ENCODE results near the gene IFNL3. TPM values are rescaled to one million over a fixed set of nuclear protein-coding genes. Genes with fewer than 3 reads are reported as not detected.
"Not testable (repeated sequence)": the region's sequence is repeated elsewhere in the genome, so short reads cannot be mapped to it uniquely, and the experiment has no call there.

Gene IFNL3
- not detected in 2 replicates for total RNA-seq (2014; rRNA removed)
- Bru-seq, nascent RNA, result not detected
- not detected for BruChase-seq, experiment 1, labeled RNA remaining after a 6-hour chase
- BruChase-seq, experiment 2, labeled RNA remaining after a 2-hour chase, result not detected
- long read RNA-seq, result 0 reads

DNA sequence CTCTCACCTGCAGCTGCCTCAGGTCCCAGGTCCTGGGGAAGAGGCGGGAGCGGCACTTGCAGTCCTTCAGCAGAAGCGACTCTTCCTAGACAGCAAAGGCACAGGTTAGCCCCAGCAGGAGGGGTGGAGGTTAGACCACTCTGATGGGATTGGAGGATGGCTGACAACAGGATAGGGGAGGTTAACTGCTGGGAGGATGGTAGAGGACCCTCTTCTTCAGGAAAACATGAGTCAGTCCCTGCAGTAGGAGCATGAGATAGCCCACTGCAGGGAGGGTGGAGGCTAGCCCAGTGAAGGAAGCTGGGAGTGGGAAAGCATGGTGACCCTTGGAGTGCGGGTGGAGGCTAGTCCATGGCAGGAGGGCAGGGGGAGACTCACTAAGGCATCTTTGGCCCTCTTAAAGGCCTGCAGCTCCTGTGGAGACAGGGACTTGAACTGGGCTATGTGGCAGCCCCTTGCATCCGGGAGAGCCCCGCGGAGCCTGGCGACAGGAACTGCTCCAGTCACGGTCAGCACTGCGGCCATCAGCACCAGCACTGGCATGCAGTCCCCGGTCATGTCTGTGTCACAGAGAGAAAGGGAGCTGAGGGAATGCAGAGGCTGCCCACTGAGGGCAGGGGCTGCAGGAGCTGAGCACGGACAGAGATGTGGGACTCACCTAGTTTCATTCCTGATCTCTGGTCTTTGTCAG is at the start of gene IFNL3:
TSS of gene IFNL3 (minus strand) at position 597 of the 691 bp plus-strand sequence. CDS start at position 558, 39 bp downstream.
- H3K9me2 ChIP-seq (replicated peaks; ENCODE audit: low read length); H2AFZ ChIP-seq (ENCODE audit: low read length); H3K27me3 ChIP-seq (ENCODE audit: low read length); H3K4me3 ChIP-seq (ENCODE audit: low read length); H3K9me3 ChIP-seq (ENCODE audit: low read length); BruUV-seq (replicated peaks); ATAC-seq; H3K79me2 ChIP-seq (ENCODE audit: low read length); H3K9ac ChIP-seq (ENCODE audit: low read length); H3F3A ChIP-seq (ENCODE audit: low read length, unreplicated experiment); H3K4me1 ChIP-seq (ENCODE audit: insufficient read depth, low read length); intact Hi-C loops (cut with micrococcal nuclease); H3K4me2 ChIP-seq (ENCODE audit: low read length); H3K36me3 ChIP-seq (ENCODE audit: low read depth, low read length); DNase-seq; H3K27ac ChIP-seq (ENCODE audit: low read length); POLR2A ChIA-PET (ENCODE audit: unreplicated experiment); H4K20me1 ChIP-seq (ENCODE audit: low read length); CTCF ChIA-PET: not testable (repeated sequence)

DNA sequence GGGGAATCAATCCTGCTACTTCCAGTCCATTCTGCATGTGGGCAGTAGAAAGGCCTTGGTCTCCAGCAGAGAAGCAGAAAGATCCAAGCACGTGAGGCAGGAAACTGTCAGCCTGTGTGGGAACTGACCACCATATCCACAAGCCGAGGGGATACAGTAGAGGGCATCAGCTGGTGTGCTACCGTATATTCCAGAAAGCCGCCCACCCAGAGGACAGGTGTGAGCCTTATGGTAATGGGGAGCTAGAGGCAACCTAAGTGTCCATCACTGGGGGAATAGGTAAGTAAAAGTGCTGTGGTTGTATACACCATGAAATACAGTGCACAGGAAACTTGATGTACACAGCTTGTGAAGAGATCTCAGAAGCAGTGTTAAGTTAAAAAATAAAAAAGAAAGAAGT is 48.6 kb upstream of the IFNL3 start:
- no peak for TF ChIP-seq EZH2phosphoT487 (IDR thresholded peaks at IDR 0.05; ENCODE audit: borderline replicate concordance, low read length)
- TF ChIP-seq EZH2 (IDR thresholded peaks at IDR 0.05; ENCODE audit: low read length, unreplicated experiment), result no peak
- TF ChIP-seq, protein P1, sequence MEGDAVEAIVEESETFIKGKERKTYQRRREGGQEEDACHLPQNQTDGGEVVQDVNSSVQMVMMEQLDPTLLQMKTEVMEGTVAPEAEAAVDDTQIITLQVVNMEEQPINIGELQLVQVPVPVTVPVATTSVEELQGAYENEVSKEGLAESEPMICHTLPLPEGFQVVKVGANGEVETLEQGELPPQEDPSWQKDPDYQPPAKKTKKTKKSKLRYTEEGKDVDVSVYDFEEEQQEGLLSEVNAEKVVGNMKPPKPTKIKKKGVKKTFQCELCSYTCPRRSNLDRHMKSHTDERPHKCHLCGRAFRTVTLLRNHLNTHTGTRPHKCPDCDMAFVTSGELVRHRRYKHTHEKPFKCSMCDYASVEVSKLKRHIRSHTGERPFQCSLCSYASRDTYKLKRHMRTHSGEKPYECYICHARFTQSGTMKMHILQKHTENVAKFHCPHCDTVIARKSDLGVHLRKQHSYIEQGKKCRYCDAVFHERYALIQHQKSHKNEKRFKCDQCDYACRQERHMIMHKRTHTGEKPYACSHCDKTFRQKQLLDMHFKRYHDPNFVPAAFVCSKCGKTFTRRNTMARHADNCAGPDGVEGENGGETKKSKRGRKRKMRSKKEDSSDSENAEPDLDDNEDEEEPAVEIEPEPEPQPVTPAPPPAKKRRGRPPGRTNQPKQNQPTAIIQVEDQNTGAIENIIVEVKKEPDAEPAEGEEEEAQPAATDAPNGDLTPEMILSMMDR (conservative IDR thresholded peaks at IDR 0.05; ENCODE audit: low read depth, low read length), result no peak
- BruUV-seq (replicated peaks), result no TSS peak

GRCh38 chr19:39284032-39284431 is 39.2 kb upstream of the IFNL3 start:
- Histone ChIP-seq H3K9me2 (replicated peaks; ENCODE audit: low read length) (no peaks in the 10 kb centered on the region), H3K4me3 (ENCODE audit: low read length) (no peak overlapping the region), H3K9ac (ENCODE audit: low read length) (no peak overlapping the region), H2AFZ (ENCODE audit: low read length) (no peak overlapping the region), H3K27ac (ENCODE audit: low read length) (no peak overlapping the region), H3K79me2 (ENCODE audit: low read length) (no peaks in the 10 kb centered on the region), H3K36me3 (ENCODE audit: low read depth, low read length) (no peaks in the 10 kb centered on the region; the same call in 1 of the 2 replicates), H3K27me3 (ENCODE audit: low read length) (no peaks in the 10 kb centered on the region), H3K4me1 (ENCODE audit: insufficient read depth, low read length) (no peaks in the 10 kb centered on the region), H3K4me2 (ENCODE audit: low read length) (no peak overlapping the region), H3K9me3 (ENCODE audit: low read length) (peaks cover 4% of the 10 kb centered on the region; the same call in 1 of the 2 replicates), H4K20me1 (ENCODE audit: low read length) (no peaks in the 10 kb centered on the region), H3F3A (ENCODE audit: low read length, unreplicated experiment) (no peaks in the 10 kb centered on the region)
- intact Hi-C loops (cut with micrococcal nuclease), result no loop called here
- BruUV-seq (replicated peaks), result no TSS peak
- POLR2A ChIA-PET (ENCODE audit: unreplicated experiment), result no interaction called here
- CTCF ChIA-PET, result no interaction called here
- TF ChIP-seq EZH2phosphoT487 (IDR thresholded peaks at IDR 0.05; ENCODE audit: borderline replicate concordance, low read length) (no peak), EZH2 (IDR thresholded peaks at IDR 0.05; ENCODE audit: low read length, unreplicated experiment) (no peak)
- TF ChIP-seq, protein P1 (conservative IDR thresholded peaks at IDR 0.05; ENCODE audit: low read depth, low read length), result no peak
- no peak for ATAC-seq
- no peak for DNase-seq

More for the DNA sequence above, 48.6 kb upstream of the IFNL3 start:
- Histone ChIP-seq H3K4me1 (ENCODE audit: insufficient read depth, low read length) (no peaks in the 10 kb centered on the region), H3K27ac (ENCODE audit: low read length) (no peak overlapping the region), H3K9me2 (replicated peaks; ENCODE audit: low read length) (no peaks in the 10 kb centered on the region), H3K9ac (ENCODE audit: low read length) (no peak overlapping the region), H2AFZ (ENCODE audit: low read length) (no peak overlapping the region), H3K36me3 (ENCODE audit: low read depth, low read length) (no peaks in the 10 kb centered on the region), H3K79me2 (ENCODE audit: low read length) (no peaks in the 10 kb centered on the region), H3F3A (ENCODE audit: low read length, unreplicated experiment) (no peaks in the 10 kb centered on the region), H3K4me3 (ENCODE audit: low read length) (no peak overlapping the region), H3K9me3 (ENCODE audit: low read length) (no peaks in the 10 kb centered on the region), H3K27me3 (ENCODE audit: low read length) (no peaks in the 10 kb centered on the region), H4K20me1 (ENCODE audit: low read length) (no peaks in the 10 kb centered on the region), H3K4me2 (ENCODE audit: low read length) (no peak overlapping the region)
- intact Hi-C loops (cut with micrococcal nuclease), result no loop called here
- DNase-seq (no peak), ATAC-seq (no peak)
- ChIA-PET CTCF (no interaction called here), POLR2A (ENCODE audit: unreplicated experiment) (no interaction called here)

All from PC-3 (cell line).